HS-27A (cell line): ENCODE results near the gene ADAMTS5.

Experiments used
- DNase-seq: peaks from one replicate; pipeline ENCODE4 v3.0.0-alpha.2; 2012; ENCODE audit warnings: low read depth, missing footprints

The ADAMTS5 gene

GRCh38 chr21:26887251-26887650, 79.6 kb downstream of the ADAMTS5 start:
- DNase-seq = no peak

DNA sequence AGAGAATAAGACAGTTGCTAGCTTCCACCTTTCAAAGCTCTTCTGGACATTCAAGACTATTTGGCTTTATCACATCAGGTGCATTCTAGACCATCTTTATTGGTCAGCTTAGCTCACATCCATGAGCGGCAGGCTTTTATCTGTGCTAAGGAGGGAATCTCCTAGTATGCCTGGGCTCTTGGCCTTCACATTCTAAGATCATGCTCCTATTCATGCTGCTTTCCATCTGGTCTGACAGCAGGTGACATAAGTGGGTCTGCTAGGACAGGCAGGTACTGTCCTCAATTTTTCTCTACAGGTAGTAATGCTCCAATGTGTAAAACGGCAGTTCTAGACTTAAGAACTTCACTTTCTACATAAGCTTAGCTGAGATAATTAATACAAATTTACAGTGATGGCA, 82.5 kb downstream of the ADAMTS5 start:
- no peak for DNase-seq

GRCh38 chr21:26883768-26884167, 83.1 kb downstream of the ADAMTS5 start:
- DNase-seq = no peak

GRCh38 chr21:26881504-26882228, 85.2 kb downstream of the ADAMTS5 start:
- peak; percentile 29 for DNase-seq

- DNase-seq = no peak
These were observed 89.9 kb downstream of the ADAMTS5 start for GRCh38 chr21:26877018-26877417.

- DNase-seq = no peak
These were observed 92.5 kb downstream of the ADAMTS5 start for GRCh38 chr21:26874347-26874746.
